ENCODE measurements around the gene GRK3.
"Not testable (repeated sequence)": the region's sequence is repeated elsewhere in the genome, so short reads cannot be mapped to it uniquely, and the experiment has no call there.

- TF ChIP-seq CTCF (conservative IDR thresholded peaks at IDR 0.05); EZH2 (IDR thresholded peaks at IDR 0.05; ENCODE audit: low read depth): not testable (repeated sequence)
Measured at GRCh38 chr22:25527016-25527415, 37.5 kb upstream of the GRK3 start.
